ENCODE results near the gene PGLYRP3.
"Not testable (repeated sequence)": the region's sequence is repeated elsewhere in the genome, so short reads cannot be mapped to it uniquely, and the experiment has no call there.

Gene PGLYRP3

GRCh38 chr1:153348511-153349362 is 36.0 kb upstream of the PGLYRP3 start, which contains the start of gene PGLYRP4:
PGLYRP4 (minus strand) TSS chr1:153348841; CDS start chr1:153347932, 909 bp downstream.
- no peak for DNase-seq (ENCODE audit: low read depth in 2 of 2)

- no peak for DNase-seq (ENCODE audit: low read depth in 2 of 2)
Measured at GRCh38 chr1:153347856-153348255, 35.1 kb upstream of the PGLYRP3 start.

- not testable (repeated sequence) for DNase-seq (ENCODE audit: low read depth in 2 of 2)
Measured at GRCh38 chr1:153347049-153347448, 34.3 kb upstream of the PGLYRP3 start.

- no peak for DNase-seq (ENCODE audit: low read depth in 2 of 2)
Measured at GRCh38 chr1:153346077-153346723, 33.4 kb upstream of the PGLYRP3 start.

- DNase-seq (ENCODE audit: low read depth in 2 of 2), result no peak
Measured at GRCh38 chr1:153345187-153346076, 32.7 kb upstream of the PGLYRP3 start.

- DNase-seq (ENCODE audit: low read depth in 2 of 2), result no peak
Measured at GRCh38 chr1:153344718-153345025, 31.9 kb upstream of the PGLYRP3 start.

GRCh38 chr1:153343811-153344717 is 31.3 kb upstream of the PGLYRP3 start:
- no peak for DNase-seq (ENCODE audit: low read depth in 2 of 2)

GRCh38 chr1:153343040-153343681 is 30.4 kb upstream of the PGLYRP3 start:
- DNase-seq (ENCODE audit: low read depth in 2 of 2), result no peak

GRCh38 chr1:153342178-153342577 is 29.4 kb upstream of the PGLYRP3 start:
- DNase-seq (ENCODE audit: low read depth in 2 of 2), result no peak

- DNase-seq (ENCODE audit: low read depth in 2 of 2), result no peak
Measured at GRCh38 chr1:153341431-153341934, 28.7 kb upstream of the PGLYRP3 start.

- no peak for DNase-seq (ENCODE audit: low read depth in 2 of 2)
Measured at GRCh38 chr1:153340356-153340755, 27.6 kb upstream of the PGLYRP3 start.

- DNase-seq (ENCODE audit: low read depth in 2 of 2), result no peak
Measured at GRCh38 chr1:153339802-153340201, 27.1 kb upstream of the PGLYRP3 start.

- no peak for DNase-seq (ENCODE audit: low read depth in 2 of 2)
Measured at GRCh38 chr1:153337980-153338853, 25.5 kb upstream of the PGLYRP3 start.

GRCh38 chr1:153336650-153337049 is 23.9 kb upstream of the PGLYRP3 start:
- DNase-seq (ENCODE audit: low read depth in 2 of 2), result no peak

GRCh38 chr1:153333902-153334301 is 21.1 kb upstream of the PGLYRP3 start:
- no peak for DNase-seq (ENCODE audit: low read depth in 2 of 2)

- no peak for DNase-seq (ENCODE audit: low read depth in 2 of 2)
Measured at GRCh38 chr1:153324912-153325311, 12.2 kb upstream of the PGLYRP3 start.

- DNase-seq (ENCODE audit: low read depth in 2 of 2), result no peak
Measured at GRCh38 chr1:153322568-153322967, 9.8 kb upstream of the PGLYRP3 start.

- DNase-seq (ENCODE audit: low read depth in 2 of 2), result not testable (repeated sequence)
Measured at GRCh38 chr1:153318145-153318544, 5.4 kb upstream of the PGLYRP3 start.

- DNase-seq (ENCODE audit: low read depth in 2 of 2), result not testable (repeated sequence)
Measured at GRCh38 chr1:153316013-153316412, 3.3 kb upstream of the PGLYRP3 start.
